HG03354 (cell line): ENCODE results near the gene TCTN2.

Source experiments
- ATAC-seq: cut with Tn5 transposase; IDR thresholded peaks from one replicate; pipeline ENCODE4 v1.9.1; 2021; ENCODE audit warnings: mild to moderate bottlenecking; ENCODE audit not compliant: unreplicated experiment, poor library complexity, severe bottlenecking

Gene TCTN2

GRCh38 chr12:123670882-123671728, at the start of gene TCTN2:
TCTN2 (plus strand) TSS chr12:123671113; CDS start chr12:123671241, 128 bp downstream.
- ATAC-seq, result peak; percentile 100

DNA sequence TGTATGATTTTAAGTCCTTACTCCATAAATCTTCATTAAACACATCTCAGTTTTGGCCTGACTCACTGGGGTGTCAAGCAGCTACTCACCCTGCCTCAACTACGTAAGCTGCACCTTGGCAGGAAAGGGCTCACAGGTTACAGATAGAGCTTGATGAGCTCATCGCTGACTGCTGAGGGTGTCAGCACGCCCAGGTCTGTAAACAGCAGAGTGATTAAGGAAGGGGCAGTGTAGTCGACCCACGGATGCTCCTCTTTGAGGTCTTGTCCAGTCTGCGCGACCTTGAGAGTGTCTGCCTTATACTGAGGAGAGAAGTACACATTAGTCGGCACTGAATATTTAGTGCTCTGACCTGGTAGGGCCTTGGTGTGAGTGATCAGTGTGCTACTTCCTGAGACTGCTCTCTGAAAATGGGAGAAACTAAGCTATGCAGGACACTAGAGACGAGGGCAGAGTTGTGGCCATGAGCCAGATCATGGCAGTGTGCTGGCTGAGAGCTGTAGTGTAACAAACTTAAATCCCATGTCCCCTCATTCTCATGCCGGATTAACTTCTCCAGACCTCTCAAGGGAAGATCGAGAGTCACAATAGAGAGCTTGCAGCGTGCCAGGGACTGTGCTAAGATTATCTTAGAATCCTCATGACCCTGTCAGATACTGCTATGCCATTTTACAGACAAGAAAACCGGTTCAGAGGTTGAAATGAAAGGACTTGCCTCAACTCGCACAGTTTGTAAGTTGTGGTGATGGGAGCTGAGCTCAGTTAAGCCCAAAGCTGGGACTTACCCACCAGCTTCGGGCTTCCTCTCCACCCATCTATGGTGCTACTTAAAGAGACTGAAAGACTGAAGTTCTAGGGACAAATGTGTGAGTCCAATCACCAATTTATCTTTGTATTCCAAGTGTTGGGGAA, 49.0 kb upstream of the TCTN2 start:
- ATAC-seq, result no peak

DNA sequence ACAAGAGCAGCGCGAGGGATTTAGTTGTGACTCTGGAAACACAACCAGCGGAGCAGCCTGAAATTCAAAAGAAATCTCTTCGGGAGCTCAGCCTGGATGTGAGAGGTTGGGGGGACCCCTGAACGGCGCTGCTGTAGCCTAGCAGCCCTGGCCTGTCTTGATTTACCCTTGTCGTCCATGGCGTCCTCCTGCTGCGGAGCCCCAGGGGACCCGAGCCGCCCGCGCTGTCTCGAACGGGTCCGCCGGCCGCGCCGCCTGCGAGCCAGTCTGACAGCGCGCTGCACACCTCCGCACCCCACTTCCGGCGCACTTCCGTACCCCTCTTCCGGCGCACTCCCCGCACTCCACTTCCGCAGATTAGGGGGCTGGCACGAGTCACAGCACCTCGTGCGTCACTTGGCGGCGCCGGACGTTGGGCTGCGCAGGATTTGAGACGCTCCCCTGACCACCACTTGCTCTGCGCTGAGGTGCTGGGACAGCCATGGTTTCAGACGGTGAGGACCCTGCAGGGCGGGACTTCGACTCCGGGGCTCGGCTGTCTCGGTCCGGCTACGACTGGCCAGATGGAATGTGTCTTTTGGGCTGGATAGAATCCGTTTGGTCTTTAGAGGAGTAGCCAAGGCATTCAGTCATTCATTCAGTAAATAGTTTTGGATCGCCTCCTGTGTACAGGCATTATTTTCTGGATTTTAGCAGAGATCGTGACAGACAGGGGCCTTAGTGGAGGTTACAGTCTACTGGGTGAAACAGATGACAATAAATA, 37.4 kb upstream of the TCTN2 start, which contains the start of the genes EIF2B1 and GTF2H3:
Gene EIF2B1 (minus strand): TSS at position 308 of the 763 bp plus-strand sequence. CDS start 129 bp downstream, at position 179.
Gene GTF2H3 (plus strand): TSS at position 451 of the 763 bp plus-strand sequence. CDS start 31 bp downstream, at position 482.
- ATAC-seq, result peak; percentile 98

DNA sequence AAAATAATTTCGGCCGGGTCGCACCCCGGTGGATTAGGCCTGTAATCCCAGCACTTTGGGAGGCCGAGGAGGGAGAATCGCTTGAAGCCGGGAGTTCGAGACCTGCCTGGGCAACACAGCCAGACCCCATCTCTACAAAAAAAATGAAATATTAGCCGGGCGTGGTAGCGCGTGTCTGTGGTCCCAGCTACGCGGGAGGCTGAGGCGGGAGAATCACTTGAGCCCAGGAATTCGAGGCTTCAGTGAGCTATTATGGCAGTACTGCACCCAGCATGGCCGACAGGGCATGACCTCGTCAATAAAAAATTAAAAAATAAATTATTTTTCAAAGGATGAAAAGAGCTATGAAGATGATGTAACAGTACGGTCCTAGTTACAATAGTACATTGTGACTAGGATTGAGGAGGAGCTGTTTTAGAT, 36.8 kb upstream of the TCTN2 start:
- ATAC-seq, result no peak

GRCh38 chr12:123643911-123644310, 27.0 kb upstream of the TCTN2 start:
- ATAC-seq, result no peak

DNA sequence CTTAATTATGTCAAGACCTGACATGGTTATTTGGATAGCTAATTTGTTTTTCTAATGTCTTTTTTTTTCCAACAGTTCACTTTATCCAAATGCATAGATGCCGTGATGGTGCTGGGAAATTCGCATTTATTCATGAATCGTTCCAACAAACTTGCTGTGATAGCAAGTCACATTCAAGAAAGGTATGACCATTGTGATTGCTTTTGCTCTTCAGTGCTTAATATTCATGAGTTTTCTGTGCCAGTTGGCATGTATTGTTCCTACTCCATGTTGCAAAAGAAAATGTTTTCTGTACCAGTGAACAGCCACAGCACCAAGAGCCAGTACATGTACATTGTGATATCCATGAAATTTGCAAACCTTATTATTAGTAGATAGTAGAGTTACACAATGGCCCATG, 25.5 kb upstream of the TCTN2 start:
- no peak for ATAC-seq

DNA sequence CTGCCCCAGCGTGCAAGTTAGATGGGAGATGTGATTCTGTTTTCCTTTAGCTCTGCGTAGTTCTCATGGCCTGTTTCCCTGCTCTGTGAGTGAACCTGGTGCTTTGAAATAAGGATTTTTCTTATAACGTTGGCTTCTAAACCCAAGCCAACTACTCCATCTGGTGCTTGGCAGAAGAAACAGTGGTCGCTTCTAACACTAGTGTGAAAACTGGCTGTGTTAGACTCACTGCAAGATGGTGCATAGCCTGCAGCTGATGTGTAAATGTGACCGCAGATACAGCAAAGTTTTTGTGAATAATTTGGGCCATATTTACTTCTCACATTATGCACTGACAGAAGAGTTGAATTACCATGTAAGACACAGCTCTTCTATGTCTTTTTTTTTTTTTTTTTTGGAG, 25.0 kb upstream of the TCTN2 start:
- ATAC-seq, result no peak

DNA sequence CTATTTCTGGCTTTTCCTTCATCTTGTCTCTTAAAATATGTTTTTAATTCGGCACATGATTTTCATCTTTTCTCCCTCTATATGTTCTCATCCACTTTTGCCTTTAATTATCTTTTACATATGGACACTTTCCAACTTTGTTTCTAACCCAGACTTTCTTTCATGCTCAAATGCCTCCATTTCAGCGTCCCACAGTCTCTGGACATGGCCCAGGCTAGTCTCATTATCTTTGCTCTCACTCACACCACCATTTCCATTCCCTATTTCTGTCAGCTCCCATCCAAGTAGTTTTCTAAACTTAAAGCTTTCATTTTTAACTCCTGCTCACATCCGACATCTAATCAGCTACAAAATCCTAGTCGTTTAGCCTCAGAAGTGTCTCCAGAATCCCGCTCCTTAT, 22.5 kb upstream of the TCTN2 start:
- no peak for ATAC-seq

- ATAC-seq, result no peak
These were observed 16.7 kb upstream of the TCTN2 start for GRCh38 chr12:123654129-123654701.

GRCh38 chr12:123655420-123655819, 15.5 kb upstream of the TCTN2 start:
- peak; percentile 94 for ATAC-seq

GRCh38 chr12:123656392-123656791, 14.5 kb upstream of the TCTN2 start:
- no peak for ATAC-seq

DNA sequence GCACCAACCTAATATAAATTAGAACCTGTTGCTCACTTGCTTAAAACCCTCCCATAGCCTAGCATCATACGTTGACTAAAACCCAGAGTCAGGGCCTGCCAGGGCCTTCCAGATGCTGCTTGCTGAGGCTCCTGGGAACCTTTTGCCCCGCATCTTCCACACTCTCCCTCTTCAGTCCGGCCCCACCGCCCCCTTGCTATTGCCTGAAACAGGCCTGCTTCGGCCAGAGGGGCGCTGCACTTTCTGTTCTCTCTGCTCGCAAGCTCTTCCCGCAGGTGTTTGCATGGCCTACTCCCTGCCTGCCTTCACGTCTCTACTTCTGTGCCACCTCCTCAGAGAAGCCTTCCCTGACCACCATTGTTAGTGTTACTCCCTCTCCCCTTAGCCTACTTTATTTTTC, 13.7 kb upstream of the TCTN2 start:
- no peak for ATAC-seq

DNA sequence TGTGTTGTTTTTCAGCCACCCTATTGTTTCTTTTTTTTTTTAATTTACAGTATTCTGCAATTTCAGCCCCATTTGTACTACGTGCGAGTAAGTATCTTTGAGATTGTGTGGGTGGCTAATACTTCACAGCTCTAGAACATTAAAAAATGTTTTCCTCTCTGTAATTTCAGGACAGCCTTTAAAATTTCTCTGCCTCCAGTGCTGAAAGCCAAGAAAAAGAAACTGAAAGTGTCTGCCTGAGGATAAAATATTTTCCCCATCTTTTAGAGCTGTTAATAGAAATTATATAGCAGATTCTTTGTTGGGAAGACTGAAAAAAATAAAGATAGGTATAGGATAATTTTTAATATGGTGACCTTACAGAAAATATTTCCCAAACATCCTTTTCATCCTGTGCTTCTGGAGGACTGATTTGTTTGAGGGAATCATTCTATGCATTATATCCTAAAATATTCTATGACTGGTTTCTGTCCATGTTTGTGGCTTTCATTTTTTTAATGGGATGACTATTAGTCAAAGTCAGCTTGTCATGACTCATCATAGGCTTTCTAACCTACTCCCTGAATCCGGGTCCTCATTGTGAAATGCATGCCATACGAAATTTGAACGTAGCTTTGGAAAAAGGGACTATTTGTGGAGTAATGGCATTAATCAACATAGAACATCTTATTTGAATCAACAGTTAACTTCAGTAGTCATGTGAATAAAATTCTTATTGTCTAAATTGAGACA, 10.8 kb upstream of the TCTN2 start:
- no peak for ATAC-seq

DNA sequence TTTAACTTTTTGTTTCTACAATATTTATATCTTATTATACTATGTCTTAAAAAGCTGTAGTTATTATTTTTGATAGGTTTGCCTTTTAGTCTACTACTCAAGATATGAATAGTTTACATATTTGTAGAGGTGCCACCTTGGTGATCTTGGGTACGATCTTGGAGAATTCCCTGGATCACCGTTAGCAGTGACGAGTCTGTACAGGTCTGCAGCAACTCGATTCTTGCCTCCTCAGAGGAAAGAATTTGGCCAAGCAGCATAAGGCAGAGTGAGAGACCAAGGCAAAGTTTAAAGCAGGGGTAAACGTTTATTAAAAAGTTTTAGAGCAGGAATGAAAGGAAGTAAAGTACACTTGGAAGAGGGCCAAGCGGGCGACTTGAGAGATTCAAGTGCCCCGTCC, 3.1 kb upstream of the TCTN2 start:
- no peak for ATAC-seq

GRCh38 chr12:123671876-123672275, 963 bp downstream of the TCTN2 start:
- no peak for ATAC-seq

GRCh38 chr12:123675436-123675835, 4.5 kb downstream of the TCTN2 start:
- ATAC-seq, result no peak

GRCh38 chr12:123676616-123677320, 5.9 kb downstream of the TCTN2 start:
- ATAC-seq, result no peak

GRCh38 chr12:123678981-123679380, 8.1 kb downstream of the TCTN2 start:
- ATAC-seq, result no peak
